AG09309 (cell line): ENCODE results near the gene BLMH.

Experiments used
- DNase-seq: peaks from one replicate; pipeline ENCODE4 v3.0.0-alpha.2; 2010; ENCODE audit warnings: low read depth
- H3K4me3 ChIP-seq: 2 replicates; pipeline ENCODE4 v1.5.1; 2011; ENCODE audit warnings: mild to moderate bottlenecking, low read depth, low read length, moderate library complexity; ENCODE audit not compliant: control insufficient read depth
- CTCF ChIP-seq: IDR thresholded peaks from 2 replicates; pipeline ENCODE4 v1.5.1; 2011; ENCODE audit warnings: mild to moderate bottlenecking, low read depth, low read length, inconsistent platforms; ENCODE audit not compliant: insufficient read depth, control insufficient read depth; ENCODE audit errors: missing control alignments

The BLMH gene

GRCh38 chr17:30309591-30309990 is 17.8 kb upstream of the BLMH start:
- no peak overlapping the region for H3K4me3 ChIP-seq
- TF ChIP-seq CTCF, result no peak
- DNase-seq, result no peak

- TF ChIP-seq CTCF, result no peak
- no peak for DNase-seq
- H3K4me3 ChIP-seq, result no peak overlapping the region
Observed at GRCh38 chr17:30308406-30308805, 16.7 kb upstream of the BLMH start.

GRCh38 chr17:30304778-30305177 is 13.0 kb upstream of the BLMH start:
- TF ChIP-seq CTCF, result no peak
- no peak overlapping the region for H3K4me3 ChIP-seq
- DNase-seq, result no peak

- no peak for TF ChIP-seq CTCF
- DNase-seq, result no peak
Observed at GRCh38 chr17:30302241-30302640, 10.5 kb upstream of the BLMH start.

GRCh38 chr17:30300818-30301217 is 9.1 kb upstream of the BLMH start:
- DNase-seq, result no peak
- no peak for TF ChIP-seq CTCF
- no peak overlapping the region for H3K4me3 ChIP-seq

More at GRCh38 chr17:30302241-30302640, 10.5 kb upstream of the BLMH start:
- H3K4me3 ChIP-seq, result no peak overlapping the region

GRCh38 chr17:30299000-30299399 is 7.3 kb upstream of the BLMH start:
- DNase-seq, result no peak
- peak; percentile 46 for TF ChIP-seq CTCF
- H3K4me3 ChIP-seq, result no peak overlapping the region

- no peak for DNase-seq
- TF ChIP-seq CTCF, result no peak
- no peak overlapping the region for H3K4me3 ChIP-seq
Observed at GRCh38 chr17:30297715-30298114, 6.0 kb upstream of the BLMH start.
